C4-2B (cell line): ENCODE results near the gene PLCH2.
"Not testable (repeated sequence)": the region's sequence is repeated elsewhere in the genome, so short reads cannot be mapped to it uniquely, and the experiment has no call there.

Experiments
- CTCF ChIP-seq: fragments of 450-650 bp; conservative IDR thresholded peaks from 2 replicates; pipeline ENCODE4 v1.5.1; 2017; ENCODE audit warnings: mild to moderate bottlenecking
- ZFX ChIP-seq: fragments of 450-650 bp; IDR thresholded peaks from 2 replicates; pipeline ENCODE4 v1.6.1; 2017

GRCh38 chr1:2440346-2440745 is 35.7 kb upstream of the PLCH2 start:
- not testable (repeated sequence) for TF ChIP-seq CTCF, ZFX
